GM18526 (cell line): ENCODE data around the gene KDM5B.

Experiments used
- POLR2A ChIP-seq: IDR thresholded peaks from 3 replicates; pipeline ENCODE4 v1.6.1; 2011; ENCODE audit not compliant: insufficient read length; ENCODE audit errors: extremely low read depth

Gene KDM5B

DNA sequence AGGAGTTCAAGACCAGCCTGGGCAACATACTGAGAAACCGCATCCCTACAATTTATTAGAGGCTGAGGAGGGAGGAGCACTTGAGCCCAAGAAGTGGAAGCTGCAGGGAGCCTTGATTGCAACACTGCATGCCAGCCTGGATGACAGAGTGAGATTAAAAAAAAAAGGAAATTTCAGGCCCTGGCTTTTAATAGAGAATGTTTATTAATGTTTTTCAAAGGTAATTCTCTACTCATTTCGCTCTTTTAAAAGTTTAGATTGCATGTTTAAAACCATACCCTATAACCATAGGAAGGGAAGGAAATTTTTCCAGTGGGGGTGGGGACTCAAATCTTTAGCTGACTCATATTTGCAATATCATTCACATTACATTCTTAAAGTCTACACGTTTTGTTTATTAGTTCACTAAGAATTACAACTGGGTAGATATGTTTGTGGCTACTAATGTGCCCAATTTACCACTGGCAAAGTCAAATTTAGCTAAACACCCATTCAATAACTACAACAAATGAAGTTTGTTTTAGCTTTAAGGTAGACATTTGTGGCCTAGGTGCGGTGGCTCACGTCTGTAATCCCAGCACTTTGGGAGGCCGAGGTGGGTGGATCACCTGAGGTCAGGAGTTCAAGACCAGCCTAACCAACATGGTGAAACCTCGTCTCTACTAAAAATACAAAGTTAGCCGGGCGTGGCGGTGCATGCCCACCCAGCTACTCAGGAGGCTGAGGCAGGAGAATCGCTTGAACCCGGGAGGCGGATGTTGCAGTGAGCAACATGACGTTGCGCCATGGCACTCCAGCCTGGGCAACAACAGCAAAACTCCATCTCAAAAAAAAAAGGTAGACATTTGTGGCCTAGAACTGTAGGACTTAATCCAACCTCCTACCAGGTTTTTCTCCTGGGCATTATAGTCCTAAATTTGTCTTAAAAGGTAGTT is 5.0 kb downstream of the KDM5B start:
- no peak for TF ChIP-seq POLR2A

DNA sequence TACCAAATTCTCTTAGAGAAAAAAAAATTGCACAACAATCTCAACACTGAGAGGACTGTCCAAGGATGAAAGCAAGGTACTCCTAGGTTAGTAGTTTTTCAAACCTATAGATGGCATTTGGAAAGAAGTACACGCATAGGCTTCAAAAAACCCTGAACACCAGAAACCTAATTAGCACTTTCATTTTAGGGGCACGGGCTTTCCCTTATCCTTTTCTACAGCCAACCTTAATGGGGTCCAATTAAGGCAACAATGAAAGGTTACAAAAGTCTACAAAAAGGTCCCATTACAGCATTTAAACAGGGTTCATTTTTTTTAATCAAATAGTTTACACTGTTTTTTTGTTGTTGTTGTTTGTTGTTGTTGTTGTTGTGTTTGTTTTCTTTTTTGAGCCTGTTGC is 6.2 kb downstream of the KDM5B start:
- no peak for TF ChIP-seq POLR2A

DNA sequence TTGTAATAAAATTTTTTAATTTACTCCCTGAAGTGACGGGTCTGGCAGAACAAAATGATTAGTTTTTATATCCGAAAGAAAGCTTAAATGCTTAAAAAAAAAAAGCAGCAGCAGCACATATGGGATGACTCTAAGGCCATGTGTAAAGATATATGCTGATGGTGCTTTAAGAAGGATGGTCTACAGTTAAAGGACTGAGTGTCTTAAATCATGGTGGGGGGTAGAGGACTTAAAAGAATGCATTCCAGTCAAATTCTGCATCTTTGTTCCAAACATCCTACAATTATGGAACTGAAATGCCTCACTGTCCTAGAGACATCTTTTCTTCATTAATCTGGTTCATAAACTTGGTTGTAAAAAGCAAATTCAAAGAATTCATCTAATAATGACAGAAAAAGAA is 7.0 kb downstream of the KDM5B start:
- TF ChIP-seq POLR2A: no peak

DNA sequence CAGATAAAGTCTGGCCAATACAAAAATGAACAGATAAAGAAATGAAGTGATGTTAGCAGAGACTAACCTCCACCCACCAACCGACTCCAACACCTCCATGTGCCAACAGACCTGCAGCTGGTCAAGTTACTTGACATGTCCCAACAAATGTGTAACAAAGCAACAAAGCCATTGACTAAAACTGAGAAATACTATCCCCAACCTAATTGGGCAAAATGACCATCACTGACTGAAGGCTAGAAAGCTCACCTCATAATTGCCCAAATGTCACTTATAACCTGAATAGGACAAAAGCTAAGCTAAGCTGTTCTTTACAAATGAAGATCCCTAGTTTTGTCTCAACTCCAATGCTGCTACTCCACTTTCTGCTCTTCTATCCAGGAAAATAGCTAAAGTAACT is 7.5 kb downstream of the KDM5B start:
- TF ChIP-seq POLR2A: no peak

DNA sequence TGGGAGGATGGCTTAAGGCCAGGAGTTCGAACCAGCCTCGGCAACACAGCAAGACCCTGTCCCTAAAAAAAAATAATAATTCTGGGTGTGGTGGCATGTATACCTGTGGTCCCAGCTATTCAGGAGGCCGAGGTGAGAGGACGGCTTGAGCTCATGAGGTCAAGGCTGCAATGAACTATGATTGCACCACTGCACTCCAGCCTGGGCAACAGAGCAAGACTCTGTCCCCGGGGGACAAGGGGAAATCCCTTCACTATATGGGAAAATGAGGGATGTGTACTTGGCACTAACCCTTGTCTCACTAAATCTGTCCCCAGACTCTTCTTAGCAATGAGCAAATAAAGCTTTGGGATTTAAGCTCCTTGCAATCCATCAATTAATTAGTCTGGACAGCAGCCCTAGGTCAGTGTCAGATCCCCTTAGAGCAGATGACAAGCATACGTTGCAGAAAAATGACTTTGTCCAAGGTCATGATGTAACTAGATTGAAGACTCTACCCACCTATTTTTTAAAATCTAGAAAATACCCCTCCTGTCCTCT is 9.4 kb downstream of the KDM5B start:
- no peak for TF ChIP-seq POLR2A

DNA sequence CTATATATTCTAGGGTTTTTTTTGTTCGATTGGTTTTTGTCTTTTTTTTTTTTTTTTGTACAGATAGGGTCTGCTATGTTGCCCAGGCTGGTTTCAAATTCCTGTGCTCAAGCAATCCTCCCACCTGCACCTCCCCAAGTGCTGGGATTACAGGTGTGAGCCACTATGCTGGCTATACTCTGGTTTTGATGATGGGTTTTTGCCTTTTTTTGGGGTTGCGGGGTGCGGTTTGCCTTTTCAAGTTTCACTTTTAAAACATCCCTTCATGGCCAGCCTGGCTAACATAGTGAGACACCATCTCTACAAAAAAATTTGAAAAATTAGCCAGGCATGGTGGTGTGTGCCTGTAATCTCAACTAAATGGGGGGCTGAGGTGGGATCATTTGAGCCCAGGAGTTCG is 10.0 kb downstream of the KDM5B start:
- no peak for TF ChIP-seq POLR2A

DNA sequence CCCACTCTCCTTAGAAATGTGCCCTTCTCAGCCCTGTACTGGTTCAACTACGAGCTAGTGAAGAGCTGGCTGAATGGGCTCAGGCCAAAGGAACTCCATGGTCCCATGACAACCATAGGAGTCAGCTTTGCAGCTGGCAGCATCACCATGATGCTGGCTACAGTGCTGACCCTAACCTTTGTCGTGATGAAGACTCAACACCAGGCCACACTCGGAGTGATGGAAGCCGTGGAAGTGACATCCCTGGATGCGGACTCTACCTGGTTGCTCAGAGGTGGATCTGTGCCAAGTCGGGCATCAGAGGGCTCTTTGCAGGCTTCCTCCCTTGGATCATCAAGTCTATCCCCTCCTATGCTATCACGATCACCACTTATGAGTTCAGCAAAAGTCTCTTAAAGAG is 11.6 kb downstream of the KDM5B start:
- no peak for TF ChIP-seq POLR2A

DNA sequence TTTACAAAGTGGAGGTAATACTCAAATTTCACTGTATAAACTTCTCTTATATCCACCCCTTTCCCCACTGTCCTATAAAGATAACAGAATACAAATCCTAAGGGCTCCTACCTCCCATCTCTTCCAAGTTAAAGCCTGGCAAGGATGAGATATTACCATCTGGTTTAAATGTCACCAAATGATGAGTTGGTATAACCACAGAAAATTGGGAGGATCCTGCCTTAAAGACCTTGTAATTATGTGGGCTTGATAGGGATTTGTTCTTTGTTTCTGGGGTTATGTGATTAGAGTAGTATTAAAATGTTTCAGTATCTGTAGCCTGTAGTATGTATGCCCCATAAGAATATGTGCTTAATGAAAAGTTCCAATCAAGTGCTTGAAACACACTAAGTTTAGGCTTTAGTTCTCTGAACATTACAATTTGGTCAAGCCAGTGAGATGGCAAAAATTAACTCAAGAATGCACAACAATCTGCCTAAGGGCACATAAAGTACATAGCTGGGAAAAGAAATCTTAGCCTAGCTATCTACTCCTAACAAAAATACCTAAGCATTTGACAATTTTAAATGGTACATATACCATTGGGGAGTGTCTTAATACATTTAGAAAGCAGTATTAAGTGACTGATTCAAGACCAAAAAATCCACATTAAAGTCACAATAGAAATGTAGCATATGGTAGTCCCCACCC is 14.0 kb downstream of the KDM5B start:
- TF ChIP-seq POLR2A: no peak

DNA sequence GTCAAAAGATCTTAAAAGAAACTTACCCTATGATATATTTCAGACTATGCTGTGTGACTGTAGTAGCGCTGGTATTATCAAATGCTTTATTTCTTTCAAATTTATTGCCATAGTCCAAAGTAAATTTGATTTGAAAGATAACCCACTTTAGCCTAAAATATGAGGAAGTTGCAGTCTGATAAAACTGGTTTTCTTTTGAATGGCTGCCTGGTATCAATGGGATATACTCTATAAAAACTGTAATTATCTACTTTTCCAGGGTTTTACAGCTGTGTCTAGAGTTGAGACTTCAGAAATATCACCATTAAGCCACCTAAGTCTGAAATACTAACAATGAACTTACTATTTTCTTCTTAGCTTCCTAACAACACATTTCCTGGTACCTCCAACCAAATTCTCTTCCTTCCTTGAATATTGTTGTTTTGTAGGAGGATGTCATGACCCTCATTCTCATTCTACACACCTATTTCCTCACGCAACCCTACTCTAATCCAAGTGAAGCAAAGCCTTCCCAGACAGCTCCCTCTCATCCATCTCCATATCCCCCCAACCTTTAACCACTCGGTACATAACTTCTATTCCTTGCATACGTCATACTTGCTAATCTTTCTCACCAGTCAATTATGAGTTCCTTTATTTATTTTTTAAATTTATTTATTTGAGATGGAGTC is 17.0 kb downstream of the KDM5B start:
- TF ChIP-seq POLR2A: no peak

DNA sequence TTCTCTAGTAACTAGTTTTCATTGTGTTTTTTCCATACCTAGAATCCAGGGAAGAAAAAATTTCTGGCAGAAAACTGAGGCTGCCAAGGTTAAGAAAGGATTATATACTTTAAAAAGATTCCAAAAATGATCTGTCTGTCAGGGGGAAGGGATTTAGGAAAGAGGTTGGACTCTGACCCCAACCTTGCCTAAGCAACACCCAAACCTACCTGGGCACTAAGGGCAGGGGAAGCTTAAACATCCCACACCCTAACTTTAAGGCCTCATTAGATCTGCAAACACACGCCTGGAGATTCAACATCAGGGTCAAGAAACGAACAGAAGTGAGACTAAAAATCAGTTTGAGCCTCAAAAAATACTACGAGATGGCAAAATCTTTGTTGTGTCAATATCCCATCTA is 19.4 kb downstream of the KDM5B start:
- TF ChIP-seq POLR2A: no peak

DNA sequence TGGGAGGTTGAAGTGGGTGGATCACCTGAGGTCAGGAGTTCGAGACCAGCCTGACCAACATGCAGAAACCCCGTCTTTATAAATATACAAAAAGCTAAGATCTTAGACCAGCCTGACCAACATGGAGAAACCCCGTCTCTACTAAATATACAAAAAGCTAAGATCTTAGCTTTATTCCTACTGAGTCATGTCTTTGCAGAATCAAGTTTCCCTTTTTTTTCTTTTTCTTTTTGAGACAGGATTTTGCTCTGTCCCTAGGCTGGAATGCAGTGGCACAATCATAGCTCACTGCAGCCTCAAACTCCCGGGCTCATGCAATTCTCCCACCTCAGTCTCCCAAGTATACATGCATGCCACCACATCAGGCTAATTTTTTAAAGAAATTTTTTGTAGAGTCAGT is 21.4 kb downstream of the KDM5B start:
- no peak for TF ChIP-seq POLR2A

DNA sequence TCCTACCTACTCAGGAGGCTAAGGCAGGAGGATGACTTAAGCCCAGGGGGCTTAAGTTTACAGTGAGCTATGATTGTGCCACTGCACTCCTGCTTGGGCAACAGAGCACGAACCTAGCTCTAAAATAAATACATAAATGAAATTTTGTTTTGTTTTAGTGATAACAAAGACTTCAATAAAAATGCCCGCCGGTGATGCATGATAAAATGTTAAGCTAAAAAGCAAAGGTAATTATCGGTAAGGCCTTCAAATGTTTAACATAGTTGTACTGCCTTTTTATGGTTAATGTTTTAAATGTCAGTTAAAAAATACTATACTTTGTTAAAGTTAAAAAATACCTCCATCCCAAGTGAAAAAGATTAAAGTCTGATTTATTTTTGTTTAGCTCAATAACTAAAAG is 27.0 kb downstream of the KDM5B start:
- no peak for TF ChIP-seq POLR2A

DNA sequence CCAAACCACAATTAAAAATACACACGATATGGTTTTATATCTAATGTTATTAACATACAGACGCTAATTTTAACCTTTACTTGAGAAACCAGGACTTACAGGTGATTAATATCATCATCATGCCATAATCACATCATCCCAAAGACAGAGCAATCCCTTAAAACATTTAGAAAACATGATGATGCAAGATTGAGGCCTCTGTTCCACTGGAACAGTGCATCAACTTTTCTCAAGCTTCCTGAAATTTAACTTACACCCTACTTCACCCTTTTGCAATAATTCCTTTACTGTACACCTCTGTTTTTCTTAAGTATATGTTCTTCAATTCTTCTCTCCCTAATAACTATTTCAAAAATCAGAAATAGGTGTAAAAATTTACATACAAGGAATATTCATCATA is 38.1 kb downstream of the KDM5B start:
- TF ChIP-seq POLR2A: no peak

DNA sequence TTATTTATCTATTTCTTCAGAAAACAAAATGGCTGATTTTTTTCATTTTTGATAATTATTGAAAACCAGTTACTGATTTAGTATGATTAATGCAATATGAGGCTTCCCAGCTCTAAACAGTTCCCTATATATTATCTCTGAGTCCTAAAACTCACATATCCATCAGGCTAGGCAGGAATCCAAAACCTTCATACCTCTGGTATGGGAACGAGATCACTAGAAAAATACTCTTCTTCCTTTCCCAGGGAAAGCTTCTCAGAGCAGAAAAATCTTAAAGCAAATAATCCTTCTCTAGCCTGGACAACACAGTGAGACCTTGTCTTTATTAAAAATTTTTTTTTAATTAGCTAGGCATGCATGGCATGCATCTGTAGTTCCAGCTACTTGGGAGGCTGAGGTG is 42.5 kb downstream of the KDM5B start:
- no peak for TF ChIP-seq POLR2A

DNA sequence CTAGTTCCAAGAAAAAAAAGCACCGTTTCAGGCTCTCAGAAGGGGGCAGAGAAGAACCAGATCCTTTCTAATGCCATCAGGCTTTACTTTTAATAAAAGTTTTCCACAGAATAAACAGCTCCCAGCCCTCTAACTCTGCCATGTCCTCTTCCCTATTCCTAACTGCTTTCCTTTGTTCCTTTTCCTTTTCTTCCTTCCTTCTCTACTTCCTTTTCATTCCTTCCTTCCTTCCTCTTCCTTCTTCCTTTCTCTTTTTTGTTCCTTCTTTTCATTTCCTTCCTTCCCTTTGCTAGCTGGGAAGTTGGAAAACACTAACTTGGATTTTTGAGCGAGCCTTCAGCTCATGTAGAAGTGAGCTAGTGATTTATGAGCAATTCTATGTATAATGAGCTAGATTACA is 46.2 kb downstream of the KDM5B start:
- no peak for TF ChIP-seq POLR2A

DNA sequence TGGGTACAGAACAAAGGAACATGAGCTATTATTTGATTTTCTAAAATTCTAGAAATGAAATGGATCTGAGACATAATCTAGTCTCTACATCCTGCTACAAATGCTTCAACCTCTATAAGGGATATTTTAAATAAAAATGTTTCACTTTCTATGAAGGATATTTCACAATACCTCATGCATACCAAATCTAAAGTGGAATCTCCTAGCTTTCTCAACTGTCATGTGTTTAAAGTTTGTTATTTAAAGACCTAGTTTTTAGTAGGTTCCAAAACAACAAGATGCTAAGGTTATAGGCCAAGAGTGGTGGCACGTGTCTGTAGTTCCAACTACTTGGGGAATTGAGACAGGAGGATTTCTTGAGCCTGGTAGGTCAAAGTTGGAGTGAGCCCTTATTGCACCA is 47.6 kb downstream of the KDM5B start:
- TF ChIP-seq POLR2A: no peak
